Loucy (cell line): ENCODE measurements around the gene SGMS2.

Experiments
- H2AFZ ChIP-seq: fragments of 200-600 bp; sonication (generic); 2 replicates; pipeline ENCODE4 v1.6.0; 2016; ENCODE audit warnings: antibody characterized with exemption, mild to moderate bottlenecking, low read length, moderate library complexity
- H3F3A ChIP-seq: fragments of 200-600 bp; 2 replicates; pipeline ENCODE4 v1.6.0; 2016; ENCODE audit warnings: antibody characterized with exemption, low read depth, mild to moderate bottlenecking
- H3K27me3 ChIP-seq: fragments of 200-600 bp; sonication (generic); 2 replicates; pipeline ENCODE4 v1.6.1; 2014; ENCODE audit warnings: low read length, mild to moderate bottlenecking; ENCODE audit not compliant: insufficient read depth, poor library complexity, severe bottlenecking
- H3K36me3 ChIP-seq: fragments of 200-600 bp; sonication (generic); 2 replicates; pipeline ENCODE4 v1.6.1; 2016; ENCODE audit warnings: low read length; ENCODE audit not compliant: insufficient read depth
- H3K4me1 ChIP-seq: fragments of 200-600 bp; sonication (generic); 2 replicates; pipeline ENCODE4 v1.5.1; 2014; ENCODE audit warnings: low read length, mild to moderate bottlenecking; ENCODE audit not compliant: insufficient read depth, poor library complexity, severe bottlenecking
- H3K4me2 ChIP-seq: fragments of 200-600 bp; sonication (generic); 2 replicates; pipeline ENCODE4 v1.6.0; 2014; ENCODE audit warnings: antibody characterized with exemption, low read length, low read depth, mild to moderate bottlenecking; ENCODE audit not compliant: poor library complexity, severe bottlenecking
- H3K4me3 ChIP-seq: fragments of 200-600 bp; sonication (generic); 2 replicates; pipeline ENCODE4 v1.5.1; 2014; ENCODE audit warnings: low read length, mild to moderate bottlenecking, mixed read lengths; ENCODE audit not compliant: poor library complexity, severe bottlenecking
- H3K79me2 ChIP-seq: fragments of 200-600 bp; sonication (generic); 2 replicates; pipeline ENCODE4 v1.6.1; 2014; ENCODE audit warnings: low read length; ENCODE audit not compliant: insufficient read depth
- H3K9ac ChIP-seq: fragments of 200-600 bp; sonication (generic); 2 replicates; pipeline ENCODE4 v1.6.0; 2014; ENCODE audit warnings: mild to moderate bottlenecking, low read depth, low read length, moderate library complexity; ENCODE audit not compliant: poor library complexity, severe bottlenecking
- H3K9me2 ChIP-seq: fragments of 200-600 bp; sonication (generic); replicated peaks from 2 replicates; pipeline ENCODE4 v1.6.1; 2016; ENCODE audit warnings: low read depth, low read length, mixed read lengths
- H3K9me3 ChIP-seq: fragments of 200-600 bp; sonication (generic); 2 replicates; pipeline ENCODE4 v1.6.1; 2014; ENCODE audit warnings: mild to moderate bottlenecking, antibody characterized with exemption, low read length, low read depth; ENCODE audit not compliant: insufficient read depth
- H4K20me1 ChIP-seq: fragments of 200-600 bp; sonication (generic); 2 replicates; pipeline ENCODE4 v1.6.0; 2014; ENCODE audit warnings: antibody characterized with exemption, low read length, mild to moderate bottlenecking; ENCODE audit not compliant: insufficient read depth, poor library complexity, severe bottlenecking
- EZH2phosphoT487 ChIP-seq: fragments of 200-600 bp; IDR thresholded peaks from 2 replicates; pipeline ENCODE4 v1.6.1; 2018; ENCODE audit warnings: antibody characterized with exemption, mild to moderate bottlenecking, moderate library complexity, borderline replicate concordance
- TF ChIP-seq, protein P1 (sequence below): fragments of 200-600 bp; sonication (generic); conservative IDR thresholded peaks from 2 replicates; pipeline ENCODE4 v1.5.1; 2014; ENCODE audit warnings: mild to moderate bottlenecking, antibody characterized with exemption, low read length

The SGMS2 gene

GRCh38 chr4:107870236-107870635, 45.5 kb downstream of the SGMS2 start:
- Histone ChIP-seq H3K4me2 (no peak overlapping the region), H3K36me3 (no peaks in the 10 kb centered on the region), H3K4me3 (no peak overlapping the region), H3K9ac (no peak overlapping the region), H4K20me1 (no peaks in the 10 kb centered on the region), H3K79me2 (no peaks in the 10 kb centered on the region), H3F3A (no peaks in the 10 kb centered on the region), H3K4me1 (no peaks in the 10 kb centered on the region), H3K27me3 (no peaks in the 10 kb centered on the region), H2AFZ (no peak overlapping the region), H3K9me2 (no peaks in the 10 kb centered on the region), H3K9me3 (no peaks in the 10 kb centered on the region)
- TF ChIP-seq, protein P1, sequence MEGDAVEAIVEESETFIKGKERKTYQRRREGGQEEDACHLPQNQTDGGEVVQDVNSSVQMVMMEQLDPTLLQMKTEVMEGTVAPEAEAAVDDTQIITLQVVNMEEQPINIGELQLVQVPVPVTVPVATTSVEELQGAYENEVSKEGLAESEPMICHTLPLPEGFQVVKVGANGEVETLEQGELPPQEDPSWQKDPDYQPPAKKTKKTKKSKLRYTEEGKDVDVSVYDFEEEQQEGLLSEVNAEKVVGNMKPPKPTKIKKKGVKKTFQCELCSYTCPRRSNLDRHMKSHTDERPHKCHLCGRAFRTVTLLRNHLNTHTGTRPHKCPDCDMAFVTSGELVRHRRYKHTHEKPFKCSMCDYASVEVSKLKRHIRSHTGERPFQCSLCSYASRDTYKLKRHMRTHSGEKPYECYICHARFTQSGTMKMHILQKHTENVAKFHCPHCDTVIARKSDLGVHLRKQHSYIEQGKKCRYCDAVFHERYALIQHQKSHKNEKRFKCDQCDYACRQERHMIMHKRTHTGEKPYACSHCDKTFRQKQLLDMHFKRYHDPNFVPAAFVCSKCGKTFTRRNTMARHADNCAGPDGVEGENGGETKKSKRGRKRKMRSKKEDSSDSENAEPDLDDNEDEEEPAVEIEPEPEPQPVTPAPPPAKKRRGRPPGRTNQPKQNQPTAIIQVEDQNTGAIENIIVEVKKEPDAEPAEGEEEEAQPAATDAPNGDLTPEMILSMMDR, result no peak
- TF ChIP-seq EZH2phosphoT487, result no peak

DNA sequence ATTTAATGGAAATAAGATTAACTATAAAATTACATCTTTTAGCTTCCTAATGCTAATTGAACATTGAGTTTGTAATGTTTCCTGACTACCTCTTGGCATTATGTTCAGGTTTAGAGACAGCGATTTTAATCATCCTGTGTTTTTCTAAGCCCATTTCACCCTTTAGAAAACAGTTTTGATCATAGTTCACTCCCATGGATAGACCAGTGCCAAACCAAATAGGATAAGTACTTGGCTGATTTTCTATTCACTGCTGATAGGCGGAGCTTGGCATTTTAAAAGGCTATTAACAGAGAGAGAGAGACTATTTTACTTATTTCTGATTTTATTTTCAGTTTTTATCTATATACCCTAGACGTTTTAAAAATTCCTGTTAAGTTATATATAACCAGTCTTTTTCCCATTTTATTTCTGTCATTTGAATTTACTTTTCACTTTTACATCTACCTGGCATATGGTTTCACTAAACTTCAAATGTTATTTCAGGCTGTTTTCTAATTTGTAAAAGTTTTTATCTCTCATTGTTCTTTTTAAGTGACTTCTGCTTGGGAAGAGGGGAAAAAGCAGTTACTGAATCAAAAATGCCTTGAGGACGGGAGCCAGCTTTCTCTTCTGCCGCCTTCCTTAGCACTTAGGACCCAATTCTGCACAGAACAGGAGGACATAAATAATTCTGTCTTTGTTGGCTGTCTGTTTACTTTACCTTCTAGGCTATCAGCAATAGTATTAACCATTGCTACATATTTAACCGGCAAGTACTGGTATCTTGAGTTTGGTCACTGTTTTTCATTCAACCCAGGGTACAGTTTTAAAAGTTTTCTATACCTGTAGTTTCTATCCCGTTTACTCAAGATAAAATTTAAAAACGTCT, 46.4 kb downstream of the SGMS2 start:
- Histone ChIP-seq H3K4me3 (no peak overlapping the region), H3K4me2 (no peak overlapping the region), H3K36me3 (no peaks in the 10 kb centered on the region), H3K27me3 (no peaks in the 10 kb centered on the region), H3K79me2 (no peaks in the 10 kb centered on the region), H3F3A (no peaks in the 10 kb centered on the region), H3K9me3 (no peaks in the 10 kb centered on the region), H3K9me2 (no peaks in the 10 kb centered on the region), H4K20me1 (no peaks in the 10 kb centered on the region), H3K9ac (no peak overlapping the region), H2AFZ (no peak overlapping the region), H3K4me1 (no peaks in the 10 kb centered on the region)
- no peak for TF ChIP-seq EZH2phosphoT487

- Histone ChIP-seq H3K9me2 (no peaks in the 10 kb centered on the region), H3K4me1 (no peaks in the 10 kb centered on the region), H3K4me2 (no peak overlapping the region), H3K9ac (no peak overlapping the region), H3K4me3 (no peak overlapping the region), H3F3A (no peaks in the 10 kb centered on the region), H3K27me3 (no peaks in the 10 kb centered on the region), H3K9me3 (no peaks in the 10 kb centered on the region), H3K36me3 (no peaks in the 10 kb centered on the region), H3K79me2 (no peaks in the 10 kb centered on the region), H4K20me1 (no peaks in the 10 kb centered on the region), H2AFZ (no peak overlapping the region)
- no peak for TF ChIP-seq EZH2phosphoT487
- TF ChIP-seq, protein P1, result no peak
Observed at GRCh38 chr4:107874024-107874423, 49.3 kb downstream of the SGMS2 start.
